Neural progenitor cell (in vitro differentiated cells): ENCODE results near the gene SPC24.

Experiments used
- EZH2phosphoT487 ChIP-seq: fragments of 200-600 bp; sonication (generic); IDR thresholded peaks from 2 replicates; pipeline ENCODE4 v1.6.1; 2017; ENCODE audit warnings: antibody characterized with exemption
- TF ChIP-seq, protein P1 (sequence below): fragments of 200-600 bp; sonication (generic); IDR thresholded peaks from 2 replicates; pipeline ENCODE4 v1.5.1; 2017; ENCODE audit warnings: antibody characterized with exemption, mild to moderate bottlenecking

DNA sequence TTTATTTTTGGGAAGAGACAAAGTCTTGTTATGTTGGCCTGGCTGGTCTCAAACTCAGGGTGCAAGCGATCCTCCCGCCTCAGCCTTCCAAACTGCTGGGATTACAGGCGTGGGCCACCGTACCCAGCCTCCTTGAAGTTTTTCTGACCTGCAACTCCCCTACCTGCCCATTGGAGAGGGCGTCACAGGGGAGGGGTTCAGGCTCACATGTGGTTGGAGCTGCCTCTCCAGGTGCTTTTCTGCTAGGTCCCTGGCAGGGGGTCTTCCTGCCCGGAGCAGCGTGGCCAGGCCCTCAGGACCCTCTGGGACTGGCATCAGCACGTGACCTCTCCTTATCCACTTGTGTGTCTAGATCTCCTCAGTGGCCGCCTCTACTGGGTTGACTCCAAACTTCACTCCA is 39.1 kb downstream of the SPC24 start:
- TF ChIP-seq, protein P1, sequence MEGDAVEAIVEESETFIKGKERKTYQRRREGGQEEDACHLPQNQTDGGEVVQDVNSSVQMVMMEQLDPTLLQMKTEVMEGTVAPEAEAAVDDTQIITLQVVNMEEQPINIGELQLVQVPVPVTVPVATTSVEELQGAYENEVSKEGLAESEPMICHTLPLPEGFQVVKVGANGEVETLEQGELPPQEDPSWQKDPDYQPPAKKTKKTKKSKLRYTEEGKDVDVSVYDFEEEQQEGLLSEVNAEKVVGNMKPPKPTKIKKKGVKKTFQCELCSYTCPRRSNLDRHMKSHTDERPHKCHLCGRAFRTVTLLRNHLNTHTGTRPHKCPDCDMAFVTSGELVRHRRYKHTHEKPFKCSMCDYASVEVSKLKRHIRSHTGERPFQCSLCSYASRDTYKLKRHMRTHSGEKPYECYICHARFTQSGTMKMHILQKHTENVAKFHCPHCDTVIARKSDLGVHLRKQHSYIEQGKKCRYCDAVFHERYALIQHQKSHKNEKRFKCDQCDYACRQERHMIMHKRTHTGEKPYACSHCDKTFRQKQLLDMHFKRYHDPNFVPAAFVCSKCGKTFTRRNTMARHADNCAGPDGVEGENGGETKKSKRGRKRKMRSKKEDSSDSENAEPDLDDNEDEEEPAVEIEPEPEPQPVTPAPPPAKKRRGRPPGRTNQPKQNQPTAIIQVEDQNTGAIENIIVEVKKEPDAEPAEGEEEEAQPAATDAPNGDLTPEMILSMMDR, result no peak
- no peak for TF ChIP-seq EZH2phosphoT487
